HepG2 (cell line): ENCODE data around the gene ENO1. TPM values are rescaled to one million over a fixed set of nuclear protein-coding genes. Genes with fewer than 3 reads are reported as not detected.

ENCODE experiments used
- CCDC6 ChIP-seq: sonication (generic); formaldehyde crosslinking; IDR thresholded peaks from 2 replicates; pipeline ENCODE4 v1.8.1; 2022; ENCODE audit warnings: mild to moderate bottlenecking, missing genetic modification reagents, moderate library complexity
- DR1 ChIP-seq: sonication (generic); formaldehyde crosslinking; IDR thresholded peaks from 2 replicates; pipeline ENCODE4 v1.8.0; 2021; ENCODE audit warnings: mild to moderate bottlenecking, missing genetic modification reagents, inconsistent platforms
- FOXA1 ChIP-seq, 2 experiments: fragments of 450-650 bp in 1 of 2; sonication (generic) in 1 of 2; formaldehyde crosslinking in 1 of 2; IDR thresholded peaks; 2 replicates each; pipeline versions ENCODE4 v1.4.0 to v1.6.1; 2016 to 2020; ENCODE audit warnings: missing genetic modification reagents in 1 of 2
- FOXA3 ChIP-seq: IDR thresholded peaks from 2 replicates; pipeline ENCODE4 v1.6.1; 2016; ENCODE audit warnings: missing genetic modification reagents, missing compliant biosample characterization
- HNRNPH1 ChIP-seq: fragments of 200-400 bp; formaldehyde crosslinking; optimal IDR thresholded peaks from 2 replicates; pipeline ENCODE3; 2017; ENCODE audit warnings: mild to moderate bottlenecking, low read depth, low read length
- HOXD1 ChIP-seq: sonication (generic); formaldehyde crosslinking; IDR thresholded peaks from 2 replicates; pipeline ENCODE4 v1.5.0; 2020; ENCODE audit warnings: missing genetic modification reagents
- IRF9 ChIP-seq: sonication (generic); formaldehyde crosslinking; IDR thresholded peaks from 2 replicates; pipeline ENCODE4 v1.8.0; 2022; ENCODE audit warnings: missing genetic modification reagents, mild to moderate bottlenecking, borderline replicate concordance
- KAT2B ChIP-seq: fragments of 150-350 bp; IDR thresholded peaks from 2 replicates; pipeline ENCODE4 v1.6.1; 2014; ENCODE audit warnings: low read depth, low read length, borderline replicate concordance
- PHF5A ChIP-seq: IDR thresholded peaks from one replicate; pipeline ENCODE4 v1.6.1; 2018; ENCODE audit warnings: low read depth, missing genetic modification reagents; ENCODE audit not compliant: unreplicated experiment
- SRF ChIP-seq: IDR thresholded peaks from 2 replicates; pipeline ENCODE4 v1.6.1; 2011; ENCODE audit warnings: mild to moderate bottlenecking, low read depth, low read length, moderate library complexity
- THAP11 ChIP-seq: IDR thresholded peaks from 2 replicates; pipeline ENCODE4 v1.6.1; 2016; ENCODE audit warnings: missing biosample characterization, missing genetic modification reagents
- THAP9 ChIP-seq: sonication (generic); formaldehyde crosslinking; IDR thresholded peaks from 2 replicates; pipeline ENCODE4; 2020; ENCODE audit warnings: missing genetic modification reagents, mild to moderate bottlenecking, borderline replicate concordance
- ZNF335 ChIP-seq: sonication (generic); formaldehyde crosslinking; IDR thresholded peaks from 2 replicates; pipeline ENCODE4 v1.4.0; 2020; ENCODE audit warnings: missing genetic modification reagents
- ZNF558 ChIP-seq: sonication (generic); formaldehyde crosslinking; IDR thresholded peaks from 2 replicates; pipeline ENCODE4 v1.9.0; 2022; ENCODE audit warnings: mild to moderate bottlenecking, missing genetic modification reagents, borderline replicate concordance
- polyA plus RNA-seq, 8 experiments: library from polyadenylated mRNA; depleted of rRNA in 3 of 8; stranded (reverse) in 7 of 8; unstranded in 1 of 8; fragments of >200 nt; fragmentation: Illumina TruSeq in 4 of 8; extraction: Trizol in 4 of 8; gene quantifications; 2 replicates each; pipeline versions ENCODE4 v1.2.1 to v1.2.3, GENCODE V29; 2011 to 2016; ENCODE audit warnings: low read depth in 4 of 8, missing spikeins in 1 of 8, mixed read lengths in 1 of 8; ENCODE audit not compliant: insufficient read depth in 1 of 8
- total RNA-seq, 5 experiments: library from RNA; depleted of rRNA; stranded (reverse); fragments of >200 nt; fragmentation: Illumina TruSeq; extraction: Trizol; gene quantifications; 2 replicates each; pipeline ENCODE4 v1.2.3, GENCODE V29; 2016; ENCODE audit warnings: low read depth in 1 of 5
- TF ChIP-seq, protein P1 (sequence below): sonication (generic); formaldehyde crosslinking; IDR thresholded peaks from 2 replicates; pipeline ENCODE4 v1.5.1; 2020; ENCODE audit warnings: mild to moderate bottlenecking, moderate library complexity, missing genetic modification reagents
- TF ChIP-seq, protein P2 (sequence below): sonication (generic); formaldehyde crosslinking; IDR thresholded peaks from 2 replicates; pipeline ENCODE4 v1.8.1; 2023; ENCODE audit warnings: mild to moderate bottlenecking, missing genetic modification reagents
- TF ChIP-seq, protein P3 (sequence below): sonication (generic); formaldehyde crosslinking; IDR thresholded peaks from 2 replicates; pipeline ENCODE4 v1.5.0; 2020; ENCODE audit warnings: missing genetic modification reagents, mild to moderate bottlenecking, borderline replicate concordance
- TF ChIP-seq, protein P4 (sequence below): sonication (generic); formaldehyde crosslinking; IDR thresholded peaks from 2 replicates; pipeline ENCODE4 v1.4.0; 2020; ENCODE audit warnings: missing genetic modification reagents

Gene ENO1
- total and polyA plus RNA-seq, 2 of the 13 experiments (the other 11 are each of a cell fraction or from before 2014, with no cell fraction given): 1,559 to 3,103 TPM

GRCh38 chr1:8858888-8859706 is 19.4 kb downstream of the ENO1 start (continued):
- TF ChIP-seq CCDC6 (CRISPR knock-in tag) (no peak), PHF5A (CRISPR knock-in tag) (peak; percentile 33), ZNF558 (0 out of 2 replicates have a peak, but pooled peaks have one; percentile 56), THAP11 (CRISPR knock-in tag) (no peak), FOXA3 (CRISPR knock-in tag) (peak; percentile 18; the same call in 1 of the 2 replicates), ZNF335 (CRISPR knock-in tag) (no peak), THAP9 (CRISPR knock-in tag) (no peak), DR1 (no peak), IRF9 (CRISPR knock-in tag) (no peak), SRF (no peak), FOXA1 (IDR thresholded peaks at IDR 0.05) (no peak), FOXA1 (CRISPR knock-in tag; IDR thresholded peaks at IDR 0.05) (no peak), KAT2B (no peak), HOXD1 (CRISPR knock-in tag) (no peak), HNRNPH1 (no peak)
- TF ChIP-seq, protein P1, sequence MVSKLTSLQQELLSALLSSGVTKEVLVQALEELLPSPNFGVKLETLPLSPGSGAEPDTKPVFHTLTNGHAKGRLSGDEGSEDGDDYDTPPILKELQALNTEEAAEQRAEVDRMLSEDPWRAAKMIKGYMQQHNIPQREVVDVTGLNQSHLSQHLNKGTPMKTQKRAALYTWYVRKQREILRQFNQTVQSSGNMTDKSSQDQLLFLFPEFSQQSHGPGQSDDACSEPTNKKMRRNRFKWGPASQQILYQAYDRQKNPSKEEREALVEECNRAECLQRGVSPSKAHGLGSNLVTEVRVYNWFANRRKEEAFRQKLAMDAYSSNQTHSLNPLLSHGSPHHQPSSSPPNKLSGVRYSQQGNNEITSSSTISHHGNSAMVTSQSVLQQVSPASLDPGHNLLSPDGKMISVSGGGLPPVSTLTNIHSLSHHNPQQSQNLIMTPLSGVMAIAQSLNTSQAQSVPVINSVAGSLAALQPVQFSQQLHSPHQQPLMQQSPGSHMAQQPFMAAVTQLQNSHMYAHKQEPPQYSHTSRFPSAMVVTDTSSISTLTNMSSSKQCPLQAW (CRISPR knock-in tag): 0 out of 2 replicates have a peak, but pooled peaks have one; percentile 24
- TF ChIP-seq, protein P2, sequence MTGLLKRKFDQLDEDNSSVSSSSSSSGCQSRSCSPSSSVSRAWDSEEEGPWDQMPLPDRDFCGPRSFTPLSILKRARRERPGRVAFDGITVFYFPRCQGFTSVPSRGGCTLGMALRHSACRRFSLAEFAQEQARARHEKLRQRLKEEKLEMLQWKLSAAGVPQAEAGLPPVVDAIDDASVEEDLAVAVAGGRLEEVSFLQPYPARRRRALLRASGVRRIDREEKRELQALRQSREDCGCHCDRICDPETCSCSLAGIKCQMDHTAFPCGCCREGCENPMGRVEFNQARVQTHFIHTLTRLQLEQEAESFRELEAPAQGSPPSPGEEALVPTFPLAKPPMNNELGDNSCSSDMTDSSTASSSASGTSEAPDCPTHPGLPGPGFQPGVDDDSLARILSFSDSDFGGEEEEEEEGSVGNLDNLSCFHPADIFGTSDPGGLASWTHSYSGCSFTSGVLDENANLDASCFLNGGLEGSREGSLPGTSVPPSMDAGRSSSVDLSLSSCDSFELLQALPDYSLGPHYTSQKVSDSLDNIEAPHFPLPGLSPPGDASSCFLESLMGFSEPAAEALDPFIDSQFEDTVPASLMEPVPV (CRISPR knock-in tag): peak; percentile 61; the same call in 1 of the 2 replicates
- TF ChIP-seq, protein P3, sequence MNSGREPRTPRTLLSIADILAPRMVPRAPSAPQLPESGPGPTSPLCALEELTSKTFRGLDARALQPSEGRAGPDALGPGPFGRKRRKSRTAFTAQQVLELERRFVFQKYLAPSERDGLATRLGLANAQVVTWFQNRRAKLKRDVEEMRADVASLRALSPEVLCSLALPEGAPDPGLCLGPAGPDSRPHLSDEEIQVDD (CRISPR knock-in tag): no peak
- TF ChIP-seq, protein P4, sequence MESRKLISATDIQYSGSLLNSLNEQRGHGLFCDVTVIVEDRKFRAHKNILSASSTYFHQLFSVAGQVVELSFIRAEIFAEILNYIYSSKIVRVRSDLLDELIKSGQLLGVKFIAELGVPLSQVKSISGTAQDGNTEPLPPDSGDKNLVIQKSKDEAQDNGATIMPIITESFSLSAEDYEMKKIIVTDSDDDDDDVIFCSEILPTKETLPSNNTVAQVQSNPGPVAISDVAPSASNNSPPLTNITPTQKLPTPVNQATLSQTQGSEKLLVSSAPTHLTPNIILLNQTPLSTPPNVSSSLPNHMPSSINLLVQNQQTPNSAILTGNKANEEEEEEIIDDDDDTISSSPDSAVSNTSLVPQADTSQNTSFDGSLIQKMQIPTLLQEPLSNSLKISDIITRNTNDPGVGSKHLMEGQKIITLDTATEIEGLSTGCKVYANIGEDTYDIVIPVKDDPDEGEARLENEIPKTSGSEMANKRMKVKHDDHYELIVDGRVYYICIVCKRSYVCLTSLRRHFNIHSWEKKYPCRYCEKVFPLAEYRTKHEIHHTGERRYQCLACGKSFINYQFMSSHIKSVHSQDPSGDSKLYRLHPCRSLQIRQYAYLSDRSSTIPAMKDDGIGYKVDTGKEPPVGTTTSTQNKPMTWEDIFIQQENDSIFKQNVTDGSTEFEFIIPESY (CRISPR knock-in tag): peak; percentile 6; the same call in 1 of the 2 replicates
